Endothelial cell of umbilical vein (primary cell): ENCODE data around the gene ZNF205.
"Not testable (repeated sequence)": the region's sequence is repeated elsewhere in the genome, so short reads cannot be mapped to it uniquely, and the experiment has no call there.

Experiments used
- CTCF ChIP-seq, 2 donors: IDR thresholded peaks; 1 replicate in 1 of 2; 2 replicates in 1 of 2; pipeline ENCODE4 v1.5.1; 2011; ENCODE audit warnings: low read length in 2 of 2, mild to moderate bottlenecking in 2 of 2, moderate library complexity in 2 of 2, control low read depth in 1 of 2, inconsistent platforms in 1 of 2, low read depth in 1 of 2; ENCODE audit not compliant: insufficient read depth in 1 of 2; ENCODE audit errors: extremely low read depth in 1 of 2
- EZH2 ChIP-seq: IDR thresholded peaks from 2 replicates; pipeline ENCODE4 v1.6.1; 2012; ENCODE audit warnings: borderline replicate concordance, low read depth, mild to moderate bottlenecking, moderate library complexity, low read length, inconsistent platforms; ENCODE audit not compliant: severe bottlenecking
- POLR2AphosphoS5 ChIP-seq: IDR thresholded peaks from 2 replicates; pipeline ENCODE4 v1.6.1; 2012; ENCODE audit warnings: low read depth, mild to moderate bottlenecking, control low read depth, low read length, moderate library complexity; ENCODE audit not compliant: insufficient read depth

GRCh38 chr16:3069146-3069545 lies 43.2 kb upstream of the ZNF205 start:
- TF ChIP-seq CTCF (IDR thresholded peaks at IDR 0.05; ENCODE audit: extremely low read depth in 1 of 2, insufficient read depth in 1 of 2, low read depth in 1 of 2, low read length in 2 of 2); EZH2; POLR2AphosphoS5: not testable (repeated sequence)
